ENCODE results near the gene PLCL1. TPM values are rescaled to one million over a fixed set of nuclear protein-coding genes. Genes with fewer than 3 reads are reported as not detected.

Gene PLCL1
- polyA plus RNA-seq, 3 donors = 0.69 to 1.4 (median 0.79) TPM

GRCh38 chr2:197835293-197835692 is 30.9 kb downstream of the PLCL1 start:
- H4K20me1 ChIP-seq (ENCODE audit: insufficient read depth, low read length) = no peaks in the 10 kb centered on the region
- intact Hi-C loops (cut with micrococcal nuclease) = no loop called here
- H3K36me3 ChIP-seq (replicated peaks in 1 of 2; ENCODE audit: control insufficient read depth in 1 of 2, insufficient read depth in 2 of 2, low read length in 2 of 2) = no peaks in the 10 kb centered on the region
- no peaks in the 10 kb centered on the region for H3K9me3 ChIP-seq (replicated peaks in 1 of 2; ENCODE audit: control insufficient read depth in 1 of 2, insufficient read depth in 1 of 2, low read length in 2 of 2)
- Mint-ChIP-seq H3K4me3 (no peak overlapping the region), H3K4me1 (peaks cover 13% of the 10 kb centered on the region), H3K27ac (no peak overlapping the region), H3K27me3 (ENCODE audit: low read depth in 3 of 3) (no peaks in the 10 kb centered on the region), H3K36me3 (no peaks in the 10 kb centered on the region), H3K9me3 (peaks cover 4 to 20% (median 11%) of the 10 kb centered on the region in 7 donors)
- no peaks in the 10 kb centered on the region for H3K27me3 ChIP-seq (ENCODE audit: control insufficient read depth in 2 of 2, insufficient read depth in 2 of 2, low read length in 2 of 2)
- TF ChIP-seq, protein P1, sequence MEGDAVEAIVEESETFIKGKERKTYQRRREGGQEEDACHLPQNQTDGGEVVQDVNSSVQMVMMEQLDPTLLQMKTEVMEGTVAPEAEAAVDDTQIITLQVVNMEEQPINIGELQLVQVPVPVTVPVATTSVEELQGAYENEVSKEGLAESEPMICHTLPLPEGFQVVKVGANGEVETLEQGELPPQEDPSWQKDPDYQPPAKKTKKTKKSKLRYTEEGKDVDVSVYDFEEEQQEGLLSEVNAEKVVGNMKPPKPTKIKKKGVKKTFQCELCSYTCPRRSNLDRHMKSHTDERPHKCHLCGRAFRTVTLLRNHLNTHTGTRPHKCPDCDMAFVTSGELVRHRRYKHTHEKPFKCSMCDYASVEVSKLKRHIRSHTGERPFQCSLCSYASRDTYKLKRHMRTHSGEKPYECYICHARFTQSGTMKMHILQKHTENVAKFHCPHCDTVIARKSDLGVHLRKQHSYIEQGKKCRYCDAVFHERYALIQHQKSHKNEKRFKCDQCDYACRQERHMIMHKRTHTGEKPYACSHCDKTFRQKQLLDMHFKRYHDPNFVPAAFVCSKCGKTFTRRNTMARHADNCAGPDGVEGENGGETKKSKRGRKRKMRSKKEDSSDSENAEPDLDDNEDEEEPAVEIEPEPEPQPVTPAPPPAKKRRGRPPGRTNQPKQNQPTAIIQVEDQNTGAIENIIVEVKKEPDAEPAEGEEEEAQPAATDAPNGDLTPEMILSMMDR (IDR thresholded peaks at IDR 0.05) = no peak
- H3K4me2 ChIP-seq (replicated peaks; ENCODE audit: extremely low read depth, low read length, poor library complexity, severe bottlenecking) = no peak overlapping the region
- no peak overlapping the region for H3K27ac ChIP-seq (ENCODE audit: low read depth in 1 of 2, low read length in 2 of 2)
- H2AFZ ChIP-seq (ENCODE audit: insufficient read depth, low read depth, low read length, poor library complexity, severe bottlenecking) = no peak overlapping the region
- DNase-seq = no peak
- no peak overlapping the region for H3K4me3 ChIP-seq (replicated peaks in 1 of 3; ENCODE audit: low read depth in 2 of 3, low read length in 3 of 3)
- no CpG with 5 or more reads among the region's 4 CpGs for whole genome bisulfite sequencing (ENCODE audit: insufficient coverage)
- H3K79me2 ChIP-seq (ENCODE audit: insufficient read depth, low read length) = no peaks in the 10 kb centered on the region
- H3K4me1 ChIP-seq (ENCODE audit: control insufficient read depth in 1 of 2, insufficient read depth in 2 of 2, low read length in 2 of 2) = peaks cover 9 to 16% of the 10 kb centered on the region in 2 donors
- H3K9ac ChIP-seq (ENCODE audit: insufficient read depth, low read length, poor library complexity, severe bottlenecking) = no peak overlapping the region

DNA sequence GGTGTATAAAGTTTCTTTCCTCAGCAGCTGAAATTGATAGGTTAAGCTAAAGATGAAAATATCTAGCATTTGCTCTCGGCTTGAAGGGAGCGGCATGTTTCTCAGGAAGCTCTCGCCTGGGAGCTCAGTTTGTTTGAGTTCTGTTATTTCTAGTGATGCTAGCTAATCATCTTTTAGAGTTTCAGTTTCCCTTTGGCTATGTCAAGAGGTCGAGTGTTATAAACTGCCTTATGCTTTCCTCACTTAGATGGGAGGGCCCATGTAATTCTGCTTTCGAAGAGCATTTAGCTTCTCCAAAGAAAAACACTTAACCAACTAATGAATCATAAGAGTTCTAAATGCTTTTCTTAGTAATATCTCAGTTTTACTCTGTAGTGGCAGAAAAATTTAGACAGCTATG is 33.6 kb downstream of the PLCL1 start:
- Histone ChIP-seq H4K20me1 (ENCODE audit: insufficient read depth, low read length) (no peaks in the 10 kb centered on the region), H3K4me2 (replicated peaks; ENCODE audit: extremely low read depth, low read length, poor library complexity, severe bottlenecking) (peak overlapping the region; percentile 69), H3K9ac (ENCODE audit: insufficient read depth, low read length, poor library complexity, severe bottlenecking) (peak overlapping the region; percentile 25), H3K9me3 (replicated peaks in 1 of 2; ENCODE audit: control insufficient read depth in 1 of 2, insufficient read depth in 1 of 2, low read length in 2 of 2) (no peaks in the 10 kb centered on the region), H3K27me3 (ENCODE audit: control insufficient read depth in 2 of 2, insufficient read depth in 2 of 2, low read length in 2 of 2) (no peaks in the 10 kb centered on the region), H2AFZ (ENCODE audit: insufficient read depth, low read depth, low read length, poor library complexity, severe bottlenecking) (no peak overlapping the region), H3K4me3 (replicated peaks in 1 of 3; ENCODE audit: low read depth in 2 of 3, low read length in 3 of 3) (peak overlapping the region; percentile 27 to 66 (median 50)), H3K36me3 (replicated peaks in 1 of 2; ENCODE audit: control insufficient read depth in 1 of 2, insufficient read depth in 2 of 2, low read length in 2 of 2) (no peaks in the 10 kb centered on the region), H3K79me2 (ENCODE audit: insufficient read depth, low read length) (no peaks in the 10 kb centered on the region), H3K27ac (ENCODE audit: low read depth in 1 of 2, low read length in 2 of 2) (peak overlapping the region; percentile 55 to 60), H3K4me1 (ENCODE audit: control insufficient read depth in 1 of 2, insufficient read depth in 2 of 2, low read length in 2 of 2) (peaks cover 9 to 16% of the 10 kb centered on the region in 2 donors)
- H3K27ac Mint-ChIP-seq = peak overlapping the region; percentile 46 to 83 (median 75)
- H3K27me3 Mint-ChIP-seq (ENCODE audit: low read depth in 3 of 3) = no peaks in the 10 kb centered on the region
- DNase-seq = peak; percentile 46 to 60 (median 56)
- 0% methylated on average over 2 of the region's 5 CpGs for WGBS (ENCODE audit: insufficient coverage)
- H3K9me3 Mint-ChIP-seq = peaks cover 0 to 8% (median 4%) of the 10 kb centered on the region in 7 donors
- H3K4me3 Mint-ChIP-seq = peak overlapping the region; percentile 48 to 74
- H3K4me1 Mint-ChIP-seq = peaks cover 13% of the 10 kb centered on the region
- intact Hi-C loops (cut with micrococcal nuclease) = no loop called here
- TF ChIP-seq, protein P1 (IDR thresholded peaks at IDR 0.05) = no peak
- H3K36me3 Mint-ChIP-seq = no peaks in the 10 kb centered on the region

All from CD14-positive monocyte (primary cell).